Measurements from ENCODE around the gene AGPAT3.

DNA sequence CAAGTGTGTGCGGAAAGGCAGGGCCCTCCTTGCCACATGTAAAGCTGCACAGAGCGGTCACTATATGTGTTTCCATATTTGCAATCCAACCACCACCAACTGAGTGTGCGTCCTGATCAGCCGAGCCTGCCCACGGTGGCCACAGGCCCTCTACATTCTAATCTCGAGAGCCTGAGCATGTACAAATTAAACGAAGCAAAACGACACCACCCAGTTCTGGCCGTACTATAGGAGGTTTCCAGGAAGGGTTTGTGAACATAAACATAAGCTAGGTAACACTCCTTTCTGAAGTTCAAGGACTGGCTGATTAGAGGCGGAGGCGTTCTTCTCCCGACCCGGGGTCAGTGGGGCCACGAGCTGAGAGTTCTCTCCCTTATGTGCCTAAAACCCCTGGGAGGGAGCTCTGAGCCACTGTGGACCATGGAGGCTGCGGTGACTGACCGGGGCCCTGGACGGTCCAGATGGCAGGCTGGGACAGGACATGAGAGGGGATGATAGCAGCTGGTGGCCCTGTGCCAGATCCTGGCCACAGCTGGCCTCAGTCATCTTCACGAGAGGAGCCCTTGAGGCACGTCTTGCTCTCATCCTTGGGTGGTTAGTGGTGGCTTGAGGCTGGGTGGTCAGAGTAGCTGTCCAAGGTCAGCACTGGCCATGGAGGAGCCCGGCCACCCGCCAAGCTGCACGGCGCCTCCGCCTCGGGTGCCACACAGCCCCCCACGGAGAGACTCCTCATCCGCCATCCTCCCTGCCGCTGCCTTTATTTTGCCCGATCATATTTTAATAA is 108.0 kb downstream of the AGPAT3 start:
- TF ChIP-seq, protein P1, sequence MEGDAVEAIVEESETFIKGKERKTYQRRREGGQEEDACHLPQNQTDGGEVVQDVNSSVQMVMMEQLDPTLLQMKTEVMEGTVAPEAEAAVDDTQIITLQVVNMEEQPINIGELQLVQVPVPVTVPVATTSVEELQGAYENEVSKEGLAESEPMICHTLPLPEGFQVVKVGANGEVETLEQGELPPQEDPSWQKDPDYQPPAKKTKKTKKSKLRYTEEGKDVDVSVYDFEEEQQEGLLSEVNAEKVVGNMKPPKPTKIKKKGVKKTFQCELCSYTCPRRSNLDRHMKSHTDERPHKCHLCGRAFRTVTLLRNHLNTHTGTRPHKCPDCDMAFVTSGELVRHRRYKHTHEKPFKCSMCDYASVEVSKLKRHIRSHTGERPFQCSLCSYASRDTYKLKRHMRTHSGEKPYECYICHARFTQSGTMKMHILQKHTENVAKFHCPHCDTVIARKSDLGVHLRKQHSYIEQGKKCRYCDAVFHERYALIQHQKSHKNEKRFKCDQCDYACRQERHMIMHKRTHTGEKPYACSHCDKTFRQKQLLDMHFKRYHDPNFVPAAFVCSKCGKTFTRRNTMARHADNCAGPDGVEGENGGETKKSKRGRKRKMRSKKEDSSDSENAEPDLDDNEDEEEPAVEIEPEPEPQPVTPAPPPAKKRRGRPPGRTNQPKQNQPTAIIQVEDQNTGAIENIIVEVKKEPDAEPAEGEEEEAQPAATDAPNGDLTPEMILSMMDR (IDR thresholded peaks at IDR 0.05), result no peak
- TF ChIP-seq POLR2A (IDR thresholded peaks at IDR 0.05) (no peak), POLR2AphosphoS5 (IDR thresholded peaks at IDR 0.05) (no peak)

Measured in upper lobe of left lung (tissue), 4 donors.